Calu3 (cell line): ENCODE results near the gene DRD1. TPM values are rescaled to one million over a fixed set of nuclear protein-coding genes. Genes with fewer than 3 reads are reported as not detected.

Experiments
- BruUV-seq: library from RNA; stranded (reverse); fragments of 400-500 nt; replicated peaks from 2 replicates; lab custom pipeline; 2021; lab: Mats Ljungman, UMichigan
- CTCF ChIA-PET: fragments of 300-600 bp; sonication (Branson Sonifier 250); formaldehyde crosslinking; loops from one replicate; lab custom pipeline; 2022; ENCODE audit warnings: antibody characterized with exemption; lab: Charles Lee
- DNase-seq: peaks from one replicate; pipeline ENCODE4 v3.0.0; 2022
- H3K27ac Mint-ChIP-seq: one replicate; pipeline ENCODE4 v1.8.0; 2022; ENCODE audit warnings: mixed read lengths; ENCODE audit not compliant: unreplicated experiment
- H3K27me3 Mint-ChIP-seq: one replicate; pipeline ENCODE4 v1.8.0; 2022; ENCODE audit warnings: mixed read lengths; ENCODE audit not compliant: unreplicated experiment
- H3K36me3 Mint-ChIP-seq: one replicate; pipeline ENCODE4 v1.8.0; 2022; ENCODE audit warnings: mild to moderate bottlenecking, moderate library complexity, mixed read lengths; ENCODE audit not compliant: insufficient read depth, unreplicated experiment
- H3K4me1 Mint-ChIP-seq: one replicate; pipeline ENCODE4 v1.8.0; 2022; ENCODE audit warnings: mild to moderate bottlenecking, low read depth, mixed read lengths; ENCODE audit not compliant: unreplicated experiment
- H3K4me3 Mint-ChIP-seq: one replicate; pipeline ENCODE4 v1.8.0; 2022; ENCODE audit warnings: mild to moderate bottlenecking, low read depth, moderate library complexity, mixed read lengths; ENCODE audit not compliant: unreplicated experiment
- H3K9me3 Mint-ChIP-seq: one replicate; pipeline ENCODE4 v1.8.0; 2022; ENCODE audit warnings: low read depth, mixed read lengths; ENCODE audit not compliant: unreplicated experiment
- intact Hi-C: fragments of 100-400 bp; cut with micrococcal nuclease; formaldehyde crosslinking; loops from one replicate; pipeline ENCODE4 v1.10.0; 2022; ENCODE audit not compliant: unreplicated experiment
- total RNA-seq: library from RNA; stranded (reverse); gene quantifications from 2 replicates; pipeline ENCODE4 v1.2.3, GENCODE V29; 2022
- TF ChIP-seq, protein P1 (sequence below): fragments of 200-600 bp; IDR thresholded peaks from one replicate; pipeline ENCODE4 v1.8.0; 2022; ENCODE audit warnings: antibody characterized with exemption; ENCODE audit not compliant: unreplicated experiment

DRD1 gene
- total RNA-seq, 1 experiment from 2014 or later, result not detected

DNA sequence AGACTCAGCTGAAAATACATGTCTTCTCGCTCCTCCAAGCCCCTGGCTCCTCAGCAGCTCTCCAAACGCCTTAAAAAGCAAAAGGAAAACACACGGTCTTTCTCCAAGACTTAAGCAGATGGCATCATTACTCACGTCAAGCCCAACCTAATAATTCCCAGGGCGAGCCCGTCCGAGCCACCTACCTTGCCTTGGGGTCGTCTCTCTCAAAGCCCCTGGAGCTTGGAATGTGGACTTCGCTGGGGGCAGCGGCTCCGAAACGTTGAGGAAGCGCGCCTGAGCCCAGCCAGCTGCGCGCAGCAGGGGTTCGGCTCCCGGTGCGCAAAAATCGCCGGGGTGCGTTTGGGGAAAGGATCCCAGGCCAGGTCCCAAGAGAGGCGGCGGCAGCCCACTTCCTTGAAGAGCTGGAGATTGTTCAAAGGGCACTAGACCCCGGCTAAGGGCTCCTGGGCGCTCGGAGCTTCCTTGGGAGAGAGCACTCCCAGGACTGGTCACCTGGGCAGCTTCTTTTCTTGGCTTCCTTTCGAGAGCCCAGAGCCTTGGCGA, 395 bp downstream of the DRD1 start:
- H3K27ac Mint-ChIP-seq, result no peak overlapping the region
- BruUV-seq, result no TSS peak
- no peaks in the 10 kb centered on the region for H3K9me3 Mint-ChIP-seq
- no peaks in the 10 kb centered on the region for H3K36me3 Mint-ChIP-seq
- H3K4me3 Mint-ChIP-seq, result no peak overlapping the region
- TF ChIP-seq, protein P1, sequence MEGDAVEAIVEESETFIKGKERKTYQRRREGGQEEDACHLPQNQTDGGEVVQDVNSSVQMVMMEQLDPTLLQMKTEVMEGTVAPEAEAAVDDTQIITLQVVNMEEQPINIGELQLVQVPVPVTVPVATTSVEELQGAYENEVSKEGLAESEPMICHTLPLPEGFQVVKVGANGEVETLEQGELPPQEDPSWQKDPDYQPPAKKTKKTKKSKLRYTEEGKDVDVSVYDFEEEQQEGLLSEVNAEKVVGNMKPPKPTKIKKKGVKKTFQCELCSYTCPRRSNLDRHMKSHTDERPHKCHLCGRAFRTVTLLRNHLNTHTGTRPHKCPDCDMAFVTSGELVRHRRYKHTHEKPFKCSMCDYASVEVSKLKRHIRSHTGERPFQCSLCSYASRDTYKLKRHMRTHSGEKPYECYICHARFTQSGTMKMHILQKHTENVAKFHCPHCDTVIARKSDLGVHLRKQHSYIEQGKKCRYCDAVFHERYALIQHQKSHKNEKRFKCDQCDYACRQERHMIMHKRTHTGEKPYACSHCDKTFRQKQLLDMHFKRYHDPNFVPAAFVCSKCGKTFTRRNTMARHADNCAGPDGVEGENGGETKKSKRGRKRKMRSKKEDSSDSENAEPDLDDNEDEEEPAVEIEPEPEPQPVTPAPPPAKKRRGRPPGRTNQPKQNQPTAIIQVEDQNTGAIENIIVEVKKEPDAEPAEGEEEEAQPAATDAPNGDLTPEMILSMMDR, result no peak
- CTCF ChIA-PET, result interaction anchor here (0.6 kb wide), 1 partner anchor 357 kb away, joined by 3 read pairs; no protein-coding TSS in a partner anchor
- no peak for DNase-seq
- intact Hi-C loops, result loop anchor here (1.0 kb wide), 1 partner anchor 492 kb away; no protein-coding TSS in a partner anchor
- H3K4me1 Mint-ChIP-seq, result peaks cover 7% of the 10 kb centered on the region
- H3K27me3 Mint-ChIP-seq, result peaks cover 70% of the 10 kb centered on the region

DNA sequence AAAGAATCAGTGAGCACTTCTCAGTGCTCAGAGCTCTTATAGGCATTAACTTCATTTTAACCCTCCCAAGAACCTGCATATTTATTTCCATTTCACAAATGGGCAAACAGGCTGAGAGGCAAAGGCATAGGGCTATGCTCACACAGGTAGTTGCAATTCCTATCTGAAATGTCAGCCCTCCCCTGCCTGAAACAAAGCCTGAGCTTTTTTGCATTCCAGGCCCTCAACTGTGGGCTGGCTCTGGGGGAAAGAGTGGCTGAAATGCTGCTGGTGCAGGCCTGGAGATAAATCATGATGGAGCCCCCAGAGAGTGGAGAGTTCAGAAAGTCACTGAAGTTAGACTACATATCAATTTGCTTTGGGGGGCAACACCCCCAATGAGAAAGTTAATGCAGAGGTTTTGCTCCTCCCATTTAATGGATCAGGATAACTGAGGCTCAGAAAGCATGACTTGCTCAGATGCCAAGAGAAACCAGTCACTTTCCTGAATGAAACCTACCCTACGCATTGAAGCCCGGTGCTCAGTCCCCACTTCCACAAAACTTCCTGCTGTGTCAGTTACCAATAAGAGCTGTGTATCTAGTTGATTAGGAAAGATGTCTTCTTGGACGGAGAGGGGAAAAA, 5.6 kb downstream of the DRD1 start:
- no TSS peak for BruUV-seq
- no peak for DNase-seq
- H3K27ac Mint-ChIP-seq, result no peak overlapping the region
- H3K36me3 Mint-ChIP-seq, result no peaks in the 10 kb centered on the region
- CTCF ChIA-PET, result interaction anchor here (0.7 kb wide), 1 partner anchor 10 kb away, joined by 5 read pairs; no protein-coding TSS in a partner anchor
- H3K4me1 Mint-ChIP-seq, result no peaks in the 10 kb centered on the region
- no peaks in the 10 kb centered on the region for H3K9me3 Mint-ChIP-seq
- H3K27me3 Mint-ChIP-seq, result peaks cover 40% of the 10 kb centered on the region
- H3K4me3 Mint-ChIP-seq, result no peak overlapping the region
- TF ChIP-seq, protein P1, result no peak
- intact Hi-C loops, result no loop called here

DNA sequence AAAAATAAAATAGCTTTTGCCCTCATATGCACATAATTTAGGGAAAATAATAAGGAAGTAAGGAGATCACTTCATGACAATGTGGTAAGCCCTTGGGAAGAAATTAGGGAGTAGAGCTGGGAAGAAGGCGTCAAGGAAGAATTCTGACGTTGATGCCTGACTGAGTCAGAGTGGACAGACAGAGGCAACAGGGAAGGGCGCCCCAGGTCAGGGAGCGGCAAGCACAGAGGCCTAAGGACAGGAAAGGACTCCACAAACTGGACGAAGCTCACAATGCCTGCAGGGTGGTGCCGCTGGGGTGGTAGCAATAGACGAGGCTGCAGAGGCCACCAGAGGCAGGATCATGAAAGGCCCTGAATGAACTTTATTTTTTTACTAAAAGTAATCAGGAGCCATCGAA, 7.6 kb downstream of the DRD1 start:
- Mint-ChIP-seq H3K4me1 (no peaks in the 10 kb centered on the region), H3K36me3 (no peaks in the 10 kb centered on the region), H3K4me3 (no peak overlapping the region), H3K27ac (no peak overlapping the region), H3K9me3 (no peaks in the 10 kb centered on the region), H3K27me3 (peaks cover 20% of the 10 kb centered on the region)
- no peak for DNase-seq
- BruUV-seq, result no TSS peak
- TF ChIP-seq, protein P1, result no peak
- CTCF ChIA-PET, result no interaction called here
- intact Hi-C loops, result no loop called here

DNA sequence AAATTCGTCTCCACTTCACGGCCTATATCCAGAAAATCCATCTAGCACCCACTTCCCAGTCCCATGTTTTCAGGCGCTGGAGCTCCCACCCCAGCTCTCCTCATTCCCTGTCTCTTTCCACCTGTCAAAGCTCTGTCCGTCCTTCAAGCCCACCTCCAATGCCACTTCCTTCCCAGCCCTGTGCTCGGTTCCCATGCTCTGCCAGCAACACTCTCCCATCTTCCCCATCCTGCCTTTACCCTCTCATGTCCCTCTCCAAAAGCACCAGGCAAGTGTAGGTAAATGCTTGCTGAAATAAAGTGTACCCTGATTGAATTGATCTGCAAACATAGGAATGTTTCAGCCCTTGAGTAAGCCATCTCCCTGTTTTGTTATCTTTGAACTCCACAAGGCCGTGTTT, 9.2 kb downstream of the DRD1 start:
- H3K36me3 Mint-ChIP-seq, result no peaks in the 10 kb centered on the region
- peaks cover 3% of the 10 kb centered on the region for H3K9me3 Mint-ChIP-seq
- TF ChIP-seq, protein P1, result no peak
- H3K4me1 Mint-ChIP-seq, result no peaks in the 10 kb centered on the region
- H3K27me3 Mint-ChIP-seq, result peaks cover 8% of the 10 kb centered on the region
- H3K4me3 Mint-ChIP-seq, result no peak overlapping the region
- intact Hi-C loops, result no loop called here
- H3K27ac Mint-ChIP-seq, result no peak overlapping the region
- BruUV-seq, result no TSS peak
- CTCF ChIA-PET, result no interaction called here
- no peak for DNase-seq
